GM23338 (cell line): ENCODE data around the gene TECTB. TPM values are rescaled to one million over a fixed set of nuclear protein-coding genes. Genes with fewer than 3 reads are reported as not detected.

Experiments used
- ATAC-seq: fragments of 200-7000 bp; cut with Tn5 transposase; 3 replicates; pipeline ENCODE4 v1.9.1; 2020
- DNase-seq: peaks from one replicate; pipeline ENCODE4 v3.0.0-alpha.2; 2015; ENCODE audit warnings: low spot score
- H2AFZ ChIP-seq: fragments of 200-600 bp; sonication (generic); 2 replicates; pipeline ENCODE4 v1.8.0; 2016; ENCODE audit warnings: antibody characterized with exemption, mild to moderate bottlenecking, moderate library complexity
- H3F3A ChIP-seq: fragments of 200-600 bp; sonication (generic); replicated peaks from 2 replicates; pipeline ENCODE4 v1.8.0; 2017; ENCODE audit warnings: antibody characterized with exemption, mixed run types, low read depth
- H3K27ac ChIP-seq: fragments of 200-600 bp; sonication (generic); 2 replicates; pipeline ENCODE4 v1.6.1; 2016; ENCODE audit warnings: low read depth
- H3K27me3 ChIP-seq: fragments of 200-600 bp; sonication (generic); 2 replicates; pipeline ENCODE4 v1.8.0; 2016; ENCODE audit warnings: mild to moderate bottlenecking, mixed run types, moderate library complexity; ENCODE audit not compliant: insufficient read depth
- H3K36me3 ChIP-seq: fragments of 200-600 bp; sonication (generic); 2 replicates; pipeline ENCODE4 v1.8.0; 2016; ENCODE audit warnings: mild to moderate bottlenecking; ENCODE audit not compliant: insufficient read depth
- H3K4me1 ChIP-seq: fragments of 200-600 bp; sonication (generic); 2 replicates; pipeline ENCODE4 v1.8.0; 2016; ENCODE audit warnings: mild to moderate bottlenecking, moderate library complexity; ENCODE audit not compliant: insufficient read depth
- H3K4me2 ChIP-seq: fragments of 200-600 bp; sonication (generic); 2 replicates; pipeline ENCODE4 v1.7.1; 2017; ENCODE audit warnings: mixed run types
- H3K4me3 ChIP-seq: fragments of 200-600 bp; sonication (generic); 2 replicates; pipeline ENCODE4 v1.6.1; 2016; ENCODE audit warnings: mixed run types
- H3K79me2 ChIP-seq: fragments of 200-600 bp; sonication (generic); replicated peaks from 2 replicates; pipeline ENCODE4 v1.8.0; 2017; ENCODE audit warnings: mild to moderate bottlenecking; ENCODE audit not compliant: insufficient read depth
- H3K9me2 ChIP-seq: fragments of 200-600 bp; sonication (generic); 2 replicates; pipeline ENCODE4 v1.8.0; 2017; ENCODE audit not compliant: insufficient read depth
- H4K20me1 ChIP-seq: fragments of 200-600 bp; sonication (generic); replicated peaks from 2 replicates; pipeline ENCODE4 v1.8.0; 2017; ENCODE audit warnings: mild to moderate bottlenecking; ENCODE audit not compliant: insufficient read depth
- H3K27ac Mint-ChIP-seq: 2 replicates; pipeline ENCODE4 v1.8.0; 2020; ENCODE audit warnings: inconsistent platforms, mild to moderate bottlenecking, moderate library complexity, mixed read lengths
- H3K27me3 Mint-ChIP-seq: 3 replicates; pipeline ENCODE4 v1.8.0; 2022; ENCODE audit warnings: low read depth, mild to moderate bottlenecking, moderate library complexity, mixed read lengths, inconsistent platforms; ENCODE audit not compliant: insufficient read depth, poor library complexity
- H3K36me3 Mint-ChIP-seq: 3 replicates; pipeline ENCODE4 v1.8.0; 2021; ENCODE audit warnings: low read depth, mild to moderate bottlenecking, inconsistent platforms, moderate library complexity, mixed read lengths
- H3K4me1 Mint-ChIP-seq: 3 replicates; pipeline ENCODE4 v1.8.0; 2020; ENCODE audit warnings: mild to moderate bottlenecking, inconsistent platforms, mixed read lengths
- H3K4me3 Mint-ChIP-seq: 3 replicates; pipeline ENCODE4 v1.8.0; 2021; ENCODE audit warnings: moderate library complexity, mild to moderate bottlenecking, inconsistent platforms, mixed read lengths
- H3K9me3 Mint-ChIP-seq: 3 replicates; pipeline ENCODE4 v1.8.0; 2020; ENCODE audit warnings: moderate library complexity, mild to moderate bottlenecking, inconsistent platforms, mixed read lengths
- CREB1 ChIP-seq: fragments of 250-450 bp; sonication (Bioruptor Pico); IDR thresholded peaks from 2 replicates; pipeline ENCODE4 v1.5.0; 2020; ENCODE audit warnings: low read depth, mild to moderate bottlenecking, moderate library complexity
- ETS1 ChIP-seq: IDR thresholded peaks from 2 replicates; pipeline ENCODE4 v1.6.1; 2016; ENCODE audit warnings: antibody characterized with exemption
- EZH2 ChIP-seq: fragments of 200-600 bp; sonication (generic); IDR thresholded peaks from one replicate; pipeline ENCODE4 v1.8.0; 2017; ENCODE audit warnings: antibody characterized with exemption, mild to moderate bottlenecking, low read depth; ENCODE audit not compliant: unreplicated experiment
- EZH2phosphoT487 ChIP-seq: fragments of 200-600 bp; sonication (generic); IDR thresholded peaks from one replicate; pipeline ENCODE4 v1.8.1; 2018; ENCODE audit warnings: antibody characterized with exemption; ENCODE audit not compliant: unreplicated experiment
- JUNB ChIP-seq: IDR thresholded peaks from one replicate; pipeline ENCODE4 v1.6.1; 2016; ENCODE audit warnings: antibody characterized with exemption; ENCODE audit not compliant: unreplicated experiment
- NANOG ChIP-seq: IDR thresholded peaks from 2 replicates; pipeline ENCODE4 v1.6.1; 2016; ENCODE audit warnings: antibody characterized with exemption, borderline replicate concordance
- POLR2AphosphoS5 ChIP-seq: IDR thresholded peaks from 2 replicates; pipeline ENCODE4 v1.6.1; 2016; ENCODE audit warnings: antibody characterized with exemption, low read depth
- STAT1 ChIP-seq: IDR thresholded peaks from one replicate; pipeline ENCODE4 v1.6.1; 2016; ENCODE audit warnings: antibody characterized with exemption; ENCODE audit not compliant: unreplicated experiment
- ZNF114 ChIP-seq: fragments of 250-450 bp; sonication (Bioruptor Pico); IDR thresholded peaks from 2 replicates; pipeline ENCODE4 v1.5.0; 2020; ENCODE audit warnings: mild to moderate bottlenecking, moderate library complexity
- ZNF462 ChIP-seq: fragments of 250-450 bp; sonication (Bioruptor Pico); IDR thresholded peaks from 2 replicates; pipeline ENCODE4 v1.5.0; 2020; ENCODE audit warnings: mild to moderate bottlenecking, moderate library complexity
- polyA plus RNA-seq: library from polyadenylated mRNA; unstranded; fragments of >200 nt; fragmentation: Nextera tagmentation; extraction: Ambion mirVana; gene quantifications from 2 replicates; pipeline ENCODE4 v1.2.1, GENCODE V29; 2016
- total RNA-seq: library from RNA; depleted of rRNA; stranded (reverse); fragments of >200 nt; shearing (Covaris generic); gene quantifications from 2 replicates; pipeline ENCODE4 v1.2.3, GENCODE V29; 2014
- TF ChIP-seq, protein P1 (sequence below), 2 experiments: fragments of 200-600 bp in 1 of 2; sonication (generic) in 1 of 2; conservative IDR thresholded peaks; 2 replicates each; pipeline versions ENCODE4 v1.5.1 to v1.6.1; 2016 to 2017; ENCODE audit warnings: antibody characterized with exemption in 2 of 2, low read depth in 2 of 2, mild to moderate bottlenecking in 2 of 2, moderate library complexity in 1 of 2

Gene TECTB
- total and polyA plus RNA-seq, 2 experiments from 2014 or later: not detected

GRCh38 chr10:112242769-112243168 is 40.4 kb upstream of the TECTB start:
- Histone ChIP-seq H4K20me1 (no peaks in the 10 kb centered on the region), H3K4me2 (no peak overlapping the region), H3F3A (no peaks in the 10 kb centered on the region), H3K79me2 (no peaks in the 10 kb centered on the region), H3K4me3 (no peak overlapping the region), H3K27me3 (no peaks in the 10 kb centered on the region), H3K4me1 (no peaks in the 10 kb centered on the region), H3K9me2 (no peaks in the 10 kb centered on the region), H3K36me3 (0 out of 2 replicates have a peak, but pooled peaks cover 5% of the 10 kb centered on the region), H3K27ac (no peak overlapping the region), H2AFZ (no peak overlapping the region)
- Mint-ChIP-seq H3K4me1 (no peaks in the 10 kb centered on the region), H3K4me3 (no peak overlapping the region), H3K27ac (no peak overlapping the region), H3K9me3 (peaks cover 50% of the 10 kb centered on the region), H3K27me3 (peaks cover 1% of the 10 kb centered on the region), H3K36me3 (peaks cover 13% of the 10 kb centered on the region)
- TF ChIP-seq NANOG (no peak), STAT1 (no peak)
- DNase-seq (no peak), ATAC-seq (no peak)

- DNase-seq: no peak
- no peak overlapping the region for H3K4me3 Mint-ChIP-seq
- no peak overlapping the region for H2AFZ ChIP-seq
- TF ChIP-seq EZH2phosphoT487 (no peak), STAT1 (no peak), ZNF462 (CRISPR knock-in tag) (no peak), POLR2AphosphoS5 (no peak), EZH2 (no peak), CREB1 (CRISPR knock-in tag) (no peak), ETS1 (no peak), JUNB (no peak), ZNF114 (CRISPR knock-in tag) (no peak)
- TF ChIP-seq, protein P1, sequence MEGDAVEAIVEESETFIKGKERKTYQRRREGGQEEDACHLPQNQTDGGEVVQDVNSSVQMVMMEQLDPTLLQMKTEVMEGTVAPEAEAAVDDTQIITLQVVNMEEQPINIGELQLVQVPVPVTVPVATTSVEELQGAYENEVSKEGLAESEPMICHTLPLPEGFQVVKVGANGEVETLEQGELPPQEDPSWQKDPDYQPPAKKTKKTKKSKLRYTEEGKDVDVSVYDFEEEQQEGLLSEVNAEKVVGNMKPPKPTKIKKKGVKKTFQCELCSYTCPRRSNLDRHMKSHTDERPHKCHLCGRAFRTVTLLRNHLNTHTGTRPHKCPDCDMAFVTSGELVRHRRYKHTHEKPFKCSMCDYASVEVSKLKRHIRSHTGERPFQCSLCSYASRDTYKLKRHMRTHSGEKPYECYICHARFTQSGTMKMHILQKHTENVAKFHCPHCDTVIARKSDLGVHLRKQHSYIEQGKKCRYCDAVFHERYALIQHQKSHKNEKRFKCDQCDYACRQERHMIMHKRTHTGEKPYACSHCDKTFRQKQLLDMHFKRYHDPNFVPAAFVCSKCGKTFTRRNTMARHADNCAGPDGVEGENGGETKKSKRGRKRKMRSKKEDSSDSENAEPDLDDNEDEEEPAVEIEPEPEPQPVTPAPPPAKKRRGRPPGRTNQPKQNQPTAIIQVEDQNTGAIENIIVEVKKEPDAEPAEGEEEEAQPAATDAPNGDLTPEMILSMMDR (conservative IDR thresholded peaks at IDR 0.05; ENCODE audit: low read depth in 2 of 2): no peak
These were observed 39.5 kb upstream of the TECTB start for GRCh38 chr10:112243713-112244112.

More at GRCh38 chr10:112243713-112244112, 39.5 kb upstream of the TECTB start:
- ATAC-seq: no peak
- H3K27ac Mint-ChIP-seq: no peak overlapping the region
- no peak overlapping the region for H3K27ac ChIP-seq
- H3K27me3 Mint-ChIP-seq: peaks cover 1% of the 10 kb centered on the region
- 0 out of 2 replicates have a peak, but pooled peaks cover 4% of the 10 kb centered on the region for H3K36me3 ChIP-seq
- no peaks in the 10 kb centered on the region for H4K20me1 ChIP-seq
- peaks cover 13% of the 10 kb centered on the region for H3K36me3 Mint-ChIP-seq
- peaks cover 45% of the 10 kb centered on the region for H3K9me3 Mint-ChIP-seq
- H3K9me2 ChIP-seq: no peaks in the 10 kb centered on the region
- no peaks in the 10 kb centered on the region for H3K4me1 Mint-ChIP-seq
- H3K27me3 ChIP-seq: no peaks in the 10 kb centered on the region
- no peaks in the 10 kb centered on the region for H3K4me1 ChIP-seq
- no peak overlapping the region for H3K4me2 ChIP-seq
- H3K79me2 ChIP-seq: no peaks in the 10 kb centered on the region
- no peak overlapping the region for H3K4me3 ChIP-seq
- no peaks in the 10 kb centered on the region for H3F3A ChIP-seq
